ENCODE results near the gene C1QL1.
A peak's percentile ranks its signal among the peaks of the same experiment; 100 is the strongest.

Gene C1QL1

DNA sequence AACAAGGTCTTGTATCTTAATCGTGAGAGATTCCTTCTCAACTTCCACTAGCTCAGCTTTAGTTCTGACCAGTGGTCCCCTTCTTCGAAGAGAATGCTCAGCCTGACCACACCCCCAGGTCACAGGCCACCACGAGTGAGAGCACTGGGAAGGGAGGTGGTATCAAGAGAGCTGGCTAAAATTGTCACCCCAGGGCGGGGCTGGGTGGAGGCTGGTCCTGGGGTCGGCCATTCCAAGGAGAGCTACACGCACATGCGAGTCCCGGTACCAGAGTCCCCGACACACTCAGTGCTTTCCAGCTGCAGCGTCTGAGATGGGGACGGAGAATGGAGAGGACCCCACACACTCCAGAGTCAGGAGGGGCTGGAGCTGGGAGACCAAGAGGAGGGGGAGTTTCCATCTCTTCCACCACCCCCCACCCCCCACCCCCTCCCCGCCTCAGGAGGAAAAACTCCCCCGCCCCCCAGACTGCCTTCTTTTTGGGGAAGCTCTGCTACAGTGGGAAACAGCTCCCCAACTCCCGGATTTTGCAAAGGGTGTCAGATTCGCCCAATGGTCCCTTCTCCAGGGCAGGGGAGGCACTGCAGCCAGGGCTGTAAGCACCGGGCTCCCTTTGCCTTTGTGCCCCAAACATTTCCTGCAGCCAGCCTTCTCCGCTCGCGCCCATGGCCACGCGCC is 1.6 kb downstream of the C1QL1 start:
- no peaks in the 10 kb centered on the region for H3K9me3 ChIP-seq (ENCODE audit: insufficient read depth, low read length, severe bottlenecking)
- no peak overlapping the region for H3K4me2 ChIP-seq (ENCODE audit: insufficient read depth, low read length)
- no peaks in the 10 kb centered on the region for H3K36me3 ChIP-seq (ENCODE audit: insufficient read depth, low read length)
- peaks cover 9% of the 10 kb centered on the region for H3K4me1 ChIP-seq (ENCODE audit: insufficient read depth, low read length)
- no peak for ATAC-seq (ENCODE audit: insufficient read depth, low read depth)
- H3K4me3 ChIP-seq (ENCODE audit: low read depth in 1 of 2, low read length in 2 of 2): no peak overlapping the region
- H3K79me2 ChIP-seq (ENCODE audit: insufficient read depth, low read length): no peaks in the 10 kb centered on the region
- peaks cover 31% of the 10 kb centered on the region for H3K27me3 ChIP-seq (ENCODE audit: insufficient read depth, low read length, poor library complexity)
- peaks cover 3% of the 10 kb centered on the region; the same call in 1 of the 2 replicates for H4K20me1 ChIP-seq (ENCODE audit: insufficient read depth, low read length)
- DNase-seq: no peak
- H3K9ac ChIP-seq (ENCODE audit: low read depth, low read length): no peak overlapping the region
- H2AFZ ChIP-seq (ENCODE audit: low read depth, low read length): no peak overlapping the region
- TF ChIP-seq, protein P1, sequence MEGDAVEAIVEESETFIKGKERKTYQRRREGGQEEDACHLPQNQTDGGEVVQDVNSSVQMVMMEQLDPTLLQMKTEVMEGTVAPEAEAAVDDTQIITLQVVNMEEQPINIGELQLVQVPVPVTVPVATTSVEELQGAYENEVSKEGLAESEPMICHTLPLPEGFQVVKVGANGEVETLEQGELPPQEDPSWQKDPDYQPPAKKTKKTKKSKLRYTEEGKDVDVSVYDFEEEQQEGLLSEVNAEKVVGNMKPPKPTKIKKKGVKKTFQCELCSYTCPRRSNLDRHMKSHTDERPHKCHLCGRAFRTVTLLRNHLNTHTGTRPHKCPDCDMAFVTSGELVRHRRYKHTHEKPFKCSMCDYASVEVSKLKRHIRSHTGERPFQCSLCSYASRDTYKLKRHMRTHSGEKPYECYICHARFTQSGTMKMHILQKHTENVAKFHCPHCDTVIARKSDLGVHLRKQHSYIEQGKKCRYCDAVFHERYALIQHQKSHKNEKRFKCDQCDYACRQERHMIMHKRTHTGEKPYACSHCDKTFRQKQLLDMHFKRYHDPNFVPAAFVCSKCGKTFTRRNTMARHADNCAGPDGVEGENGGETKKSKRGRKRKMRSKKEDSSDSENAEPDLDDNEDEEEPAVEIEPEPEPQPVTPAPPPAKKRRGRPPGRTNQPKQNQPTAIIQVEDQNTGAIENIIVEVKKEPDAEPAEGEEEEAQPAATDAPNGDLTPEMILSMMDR (IDR thresholded peaks at IDR 0.05; ENCODE audit: borderline replicate concordance, extremely low read depth, low read length, poor library complexity, severe bottlenecking): no peak
- no peak for TF ChIP-seq EZH2 (IDR thresholded peaks at IDR 0.05; ENCODE audit: borderline replicate concordance, low read depth, low read length, severe bottlenecking)
- H3K27ac ChIP-seq (ENCODE audit: low read length): no peak overlapping the region

DNA sequence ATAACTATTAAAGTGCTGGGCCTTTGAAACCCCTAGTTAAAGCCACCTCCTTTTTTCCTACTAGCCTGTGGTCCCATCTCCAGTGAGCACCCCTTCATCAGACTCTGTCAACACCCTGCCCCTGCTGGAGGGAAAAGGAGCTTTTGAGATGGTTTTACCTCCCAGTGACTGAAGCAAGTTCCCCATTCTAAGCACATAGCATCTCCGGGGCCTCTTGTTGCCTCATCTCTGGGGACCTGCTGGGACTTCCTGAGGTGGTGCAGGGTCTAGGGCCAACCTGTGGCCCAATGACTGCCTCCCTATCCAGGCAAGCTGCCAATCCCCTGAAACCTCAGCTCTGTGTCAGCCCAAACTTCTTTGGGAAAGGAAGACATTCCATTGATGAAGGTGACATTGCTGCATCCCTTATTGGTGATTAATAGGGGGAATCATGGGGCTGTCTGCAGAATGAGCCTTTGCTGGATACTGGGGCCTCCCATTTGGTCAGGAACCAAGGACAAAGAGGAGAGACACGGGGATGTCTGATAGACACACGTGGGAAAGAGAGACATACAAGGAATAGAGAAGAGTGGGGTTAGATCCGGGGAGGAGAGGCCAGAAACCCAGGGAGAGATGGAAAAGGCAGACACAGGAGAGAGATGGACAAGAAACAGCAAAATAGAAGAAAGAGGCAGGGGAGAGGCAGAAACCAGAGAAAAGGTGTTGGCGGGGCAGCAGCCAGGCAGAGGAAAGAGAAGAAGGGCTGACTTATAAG is 2.4 kb downstream of the C1QL1 start:
- no peak overlapping the region for H3K4me3 ChIP-seq (ENCODE audit: low read depth in 1 of 2, low read length in 2 of 2)
- H2AFZ ChIP-seq (ENCODE audit: low read depth, low read length): no peak overlapping the region
- H3K79me2 ChIP-seq (ENCODE audit: insufficient read depth, low read length): no peaks in the 10 kb centered on the region
- DNase-seq (no peak), ATAC-seq (ENCODE audit: insufficient read depth, low read depth) (no peak)
- no peak overlapping the region for H3K4me2 ChIP-seq (ENCODE audit: insufficient read depth, low read length)
- H3K27me3 ChIP-seq (ENCODE audit: insufficient read depth, low read length, poor library complexity): peaks cover 23% of the 10 kb centered on the region
- H3K4me1 ChIP-seq (ENCODE audit: insufficient read depth, low read length): peaks cover 9% of the 10 kb centered on the region
- H3K36me3 ChIP-seq (ENCODE audit: insufficient read depth, low read length): no peaks in the 10 kb centered on the region
- TF ChIP-seq, protein P1 (IDR thresholded peaks at IDR 0.05; ENCODE audit: borderline replicate concordance, extremely low read depth, low read length, poor library complexity, severe bottlenecking): no peak
- TF ChIP-seq EZH2 (IDR thresholded peaks at IDR 0.05; ENCODE audit: borderline replicate concordance, low read depth, low read length, severe bottlenecking): no peak
- no peak overlapping the region for H3K9ac ChIP-seq (ENCODE audit: low read depth, low read length)
- peaks cover 3% of the 10 kb centered on the region; the same call in 1 of the 2 replicates for H4K20me1 ChIP-seq (ENCODE audit: insufficient read depth, low read length)
- no peak overlapping the region for H3K27ac ChIP-seq (ENCODE audit: low read length)
- H3K9me3 ChIP-seq (ENCODE audit: insufficient read depth, low read length, severe bottlenecking): no peaks in the 10 kb centered on the region

DNA sequence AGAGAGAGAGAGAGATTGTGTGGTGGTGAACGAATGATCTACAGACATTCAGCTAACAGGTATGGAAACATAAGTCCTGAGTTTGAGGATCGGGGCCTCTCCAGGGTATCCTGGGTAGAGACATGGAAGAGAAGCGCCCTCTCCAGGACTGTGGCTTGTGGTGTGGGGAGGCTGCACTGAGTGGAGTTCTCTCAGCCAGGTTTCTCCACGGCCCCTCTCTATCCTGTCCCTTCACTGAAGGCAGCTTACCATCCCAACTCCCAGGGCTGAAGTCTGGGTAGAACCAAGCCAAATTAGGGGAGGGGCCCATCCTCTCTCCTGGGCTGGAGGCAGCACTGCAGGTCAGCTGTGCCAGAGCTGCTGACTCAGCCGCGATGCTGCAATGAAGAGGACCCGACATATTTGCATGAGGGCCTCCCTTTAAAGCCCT is 6.2 kb downstream of the C1QL1 start:
- no peak overlapping the region for H3K4me2 ChIP-seq (ENCODE audit: insufficient read depth, low read length)

More for the DNA sequence above, 6.2 kb downstream of the C1QL1 start:
- no peak for TF ChIP-seq EZH2 (IDR thresholded peaks at IDR 0.05; ENCODE audit: borderline replicate concordance, low read depth, low read length, severe bottlenecking)
- TF ChIP-seq, protein P1 (IDR thresholded peaks at IDR 0.05; ENCODE audit: borderline replicate concordance, extremely low read depth, low read length, poor library complexity, severe bottlenecking): peak; percentile 9
- no peak overlapping the region for H3K9ac ChIP-seq (ENCODE audit: low read depth, low read length)
- H3K79me2 ChIP-seq (ENCODE audit: insufficient read depth, low read length): no peaks in the 10 kb centered on the region
- H3K27me3 ChIP-seq (ENCODE audit: insufficient read depth, low read length, poor library complexity): no peaks in the 10 kb centered on the region
- no peaks in the 10 kb centered on the region for H3K9me3 ChIP-seq (ENCODE audit: insufficient read depth, low read length, severe bottlenecking)
- no peak overlapping the region for H3K27ac ChIP-seq (ENCODE audit: low read length)
- no peak; the same call in 2 of the 3 replicates for ATAC-seq (ENCODE audit: insufficient read depth, low read depth)
- no peaks in the 10 kb centered on the region for H3K36me3 ChIP-seq (ENCODE audit: insufficient read depth, low read length)
- H2AFZ ChIP-seq (ENCODE audit: low read depth, low read length): no peak overlapping the region
- no peaks in the 10 kb centered on the region; the same call in 1 of the 2 replicates for H4K20me1 ChIP-seq (ENCODE audit: insufficient read depth, low read length)
- DNase-seq: no peak
- no peak overlapping the region for H3K4me3 ChIP-seq (ENCODE audit: low read depth in 1 of 2, low read length in 2 of 2)
- no peaks in the 10 kb centered on the region for H3K4me1 ChIP-seq (ENCODE audit: insufficient read depth, low read length)
